Measurements from ENCODE around the gene PPME1. TPM values are rescaled to one million over a fixed set of nuclear protein-coding genes. Genes with fewer than 3 reads are reported as not detected.
"Not testable (repeated sequence)": the region's sequence is repeated elsewhere in the genome, so short reads cannot be mapped to it uniquely, and the experiment has no call there.

PPME1 gene
- total RNA-seq, result 66.3 and 69.6 TPM in 2 replicates

- peak; percentile 100 for DNase-seq
- no peaks in the 10 kb centered on the region for H3K9me3 Mint-ChIP-seq
- intact Hi-C loops (cut with micrococcal nuclease), result loop anchor here (1.0 to 5.0 kb wide), 10 partner anchors 149 to 574 kb away; partner anchors contain the start of genes COA4, FAM168A, MRPL48 and PAAF1
Observed at GRCh38 chr11:74170694-74171629, at the start of gene PPME1, which contains the start of gene C2CD3. Gene PPME1 (plus strand): TSS chr11:74171289. CDS start chr11:74171422, 133 bp downstream. Gene C2CD3 (minus strand): TSS chr11:74171002. CDS start chr11:74170792, 210 bp downstream.

GRCh38 chr11:74121804-74122203 is 49.3 kb upstream of the PPME1 start:
- no peaks in the 10 kb centered on the region for H3K4me1 Mint-ChIP-seq
- no peak overlapping the region for H3K4me3 Mint-ChIP-seq
- peaks cover 26% of the 10 kb centered on the region for H3K36me3 Mint-ChIP-seq (ENCODE audit: low read depth)
- DNase-seq, result no peak
- H3K27ac Mint-ChIP-seq, result no peak overlapping the region
- intact Hi-C loops (cut with micrococcal nuclease), result no loop called here
- H3K9me3 Mint-ChIP-seq, result no peaks in the 10 kb centered on the region
- H3K27me3 Mint-ChIP-seq, result no peaks in the 10 kb centered on the region

More at GRCh38 chr11:74170694-74171629, at the start of gene PPME1, which contains the start of gene C2CD3:
- Mint-ChIP-seq H3K27ac (no peak within 1 kb of the TSS), H3K27me3 (no peaks in the 10 kb centered on the region), H3K36me3 (ENCODE audit: low read depth) (peaks cover 18% of the 10 kb centered on the region), H3K4me1 (peaks cover 11% of the 10 kb centered on the region), H3K4me3 (no peak within 1 kb of the TSS)

- no peaks in the 10 kb centered on the region for H3K27me3 Mint-ChIP-seq
- DNase-seq, result no peak
- H3K4me1 Mint-ChIP-seq, result no peaks in the 10 kb centered on the region
- intact Hi-C loops (cut with micrococcal nuclease), result no loop called here
- no peaks in the 10 kb centered on the region for H3K9me3 Mint-ChIP-seq
- peaks cover 26% of the 10 kb centered on the region for H3K36me3 Mint-ChIP-seq (ENCODE audit: low read depth)
- H3K4me3 Mint-ChIP-seq, result no peak overlapping the region
- H3K27ac Mint-ChIP-seq, result no peak overlapping the region
Observed at GRCh38 chr11:74123008-74123448, 48.1 kb upstream of the PPME1 start.

- peaks cover 37% of the 10 kb centered on the region for H3K36me3 Mint-ChIP-seq (ENCODE audit: low read depth)
- H3K27me3 Mint-ChIP-seq; H3K4me3 Mint-ChIP-seq; H3K9me3 Mint-ChIP-seq; H3K4me1 Mint-ChIP-seq; DNase-seq; intact Hi-C loops (cut with micrococcal nuclease); H3K27ac Mint-ChIP-seq: not testable (repeated sequence)
Observed at GRCh38 chr11:74129121-74129520, 42.0 kb upstream of the PPME1 start.

- Mint-ChIP-seq H3K4me3 (no peak overlapping the region), H3K9me3 (no peaks in the 10 kb centered on the region), H3K27ac (no peak overlapping the region), H3K36me3 (ENCODE audit: low read depth) (peaks cover 37% of the 10 kb centered on the region), H3K4me1 (no peaks in the 10 kb centered on the region), H3K27me3 (no peaks in the 10 kb centered on the region)
- intact Hi-C loops (cut with micrococcal nuclease), result no loop called here
- DNase-seq, result no peak
Observed at GRCh38 chr11:74132833-74133232, 38.3 kb upstream of the PPME1 start.

- Mint-ChIP-seq H3K4me1 (no peaks in the 10 kb centered on the region), H3K27me3 (no peaks in the 10 kb centered on the region), H3K9me3 (no peaks in the 10 kb centered on the region), H3K4me3 (no peak overlapping the region), H3K27ac (no peak overlapping the region), H3K36me3 (ENCODE audit: low read depth) (peaks cover 39% of the 10 kb centered on the region)
- no peak for DNase-seq
- intact Hi-C loops (cut with micrococcal nuclease), result no loop called here
Observed at GRCh38 chr11:74133436-74133835, 37.7 kb upstream of the PPME1 start.

GRCh38 chr11:74134661-74135060 is 36.4 kb upstream of the PPME1 start:
- Mint-ChIP-seq H3K36me3 (ENCODE audit: low read depth) (peaks cover 45% of the 10 kb centered on the region), H3K4me3 (no peak overlapping the region), H3K9me3 (no peaks in the 10 kb centered on the region)

GRCh38 chr11:74135127-74135840 is 35.8 kb upstream of the PPME1 start:
- H3K4me1 Mint-ChIP-seq, result no peaks in the 10 kb centered on the region
- intact Hi-C loops (cut with micrococcal nuclease), result no loop called here
- no peak overlapping the region for H3K27ac Mint-ChIP-seq
- no peaks in the 10 kb centered on the region for H3K27me3 Mint-ChIP-seq
- no peaks in the 10 kb centered on the region for H3K9me3 Mint-ChIP-seq
- H3K4me3 Mint-ChIP-seq, result no peak overlapping the region
- DNase-seq, result no peak
- peaks cover 42% of the 10 kb centered on the region for H3K36me3 Mint-ChIP-seq (ENCODE audit: low read depth)

More at GRCh38 chr11:74134661-74135060, 36.4 kb upstream of the PPME1 start:
- H3K27ac Mint-ChIP-seq, result no peak overlapping the region
- no peaks in the 10 kb centered on the region for H3K4me1 Mint-ChIP-seq
- no peak for DNase-seq
- H3K27me3 Mint-ChIP-seq, result no peaks in the 10 kb centered on the region
- intact Hi-C loops (cut with micrococcal nuclease), result no loop called here

GRCh38 chr11:74138021-74138420 is 33.1 kb upstream of the PPME1 start:
- H3K27me3 Mint-ChIP-seq, result no peaks in the 10 kb centered on the region
- H3K4me3 Mint-ChIP-seq, result no peak overlapping the region
- peaks cover 18% of the 10 kb centered on the region for H3K36me3 Mint-ChIP-seq (ENCODE audit: low read depth)
- intact Hi-C loops (cut with micrococcal nuclease), result no loop called here
- H3K27ac Mint-ChIP-seq, result no peak overlapping the region
- H3K4me1 Mint-ChIP-seq, result no peaks in the 10 kb centered on the region
- no peak for DNase-seq
- no peaks in the 10 kb centered on the region for H3K9me3 Mint-ChIP-seq

GRCh38 chr11:74138572-74138971 is 32.5 kb upstream of the PPME1 start:
- Mint-ChIP-seq H3K27me3 (no peaks in the 10 kb centered on the region), H3K4me1 (no peaks in the 10 kb centered on the region), H3K4me3 (no peak overlapping the region), H3K9me3 (no peaks in the 10 kb centered on the region), H3K36me3 (ENCODE audit: low read depth) (peaks cover 18% of the 10 kb centered on the region), H3K27ac (no peak overlapping the region)
- intact Hi-C loops (cut with micrococcal nuclease), result no loop called here
- DNase-seq, result no peak

- Mint-ChIP-seq H3K4me3 (no peak overlapping the region), H3K27ac (no peak overlapping the region)
- intact Hi-C loops (cut with micrococcal nuclease), result no loop called here
Observed at GRCh38 chr11:74139151-74139918, 31.8 kb upstream of the PPME1 start.

GRCh38 chr11:74139919-74140431 is 31.1 kb upstream of the PPME1 start:
- H3K4me1 Mint-ChIP-seq; H3K27me3 Mint-ChIP-seq; H3K4me3 Mint-ChIP-seq; H3K9me3 Mint-ChIP-seq; intact Hi-C loops (cut with micrococcal nuclease); DNase-seq; H3K27ac Mint-ChIP-seq: not testable (repeated sequence)
- peaks cover 17% of the 10 kb centered on the region for H3K36me3 Mint-ChIP-seq (ENCODE audit: low read depth)

More at GRCh38 chr11:74139151-74139918, 31.8 kb upstream of the PPME1 start:
- DNase-seq, result no peak
- H3K36me3 Mint-ChIP-seq (ENCODE audit: low read depth), result peaks cover 17% of the 10 kb centered on the region
- no peaks in the 10 kb centered on the region for H3K9me3 Mint-ChIP-seq
- peaks cover 2% of the 10 kb centered on the region for H3K4me1 Mint-ChIP-seq
- no peaks in the 10 kb centered on the region for H3K27me3 Mint-ChIP-seq

GRCh38 chr11:74141241-74141695 is 29.8 kb upstream of the PPME1 start:
- H3K36me3 Mint-ChIP-seq (ENCODE audit: low read depth), result peaks cover 19% of the 10 kb centered on the region
- intact Hi-C loops (cut with micrococcal nuclease), result no loop called here
- H3K9me3 Mint-ChIP-seq, result no peaks in the 10 kb centered on the region
- H3K4me1 Mint-ChIP-seq, result peaks cover 2% of the 10 kb centered on the region
- no peaks in the 10 kb centered on the region for H3K27me3 Mint-ChIP-seq
- no peak overlapping the region for H3K27ac Mint-ChIP-seq
- DNase-seq, result no peak
- no peak overlapping the region for H3K4me3 Mint-ChIP-seq
